Nephron progenitor cell (in vitro differentiated cells): ENCODE data around the gene ENOX1.

ENCODE experiments used
- DNase-seq: peaks from one replicate; pipeline ENCODE4 v3.0.0; 2021
- H3K27ac Mint-ChIP-seq: 2 replicates; pipeline ENCODE4 v1.8.0; 2021; ENCODE audit warnings: mild to moderate bottlenecking, moderate library complexity, mixed read lengths
- H3K27me3 Mint-ChIP-seq: 2 replicates; pipeline ENCODE4 v1.8.0; 2021; ENCODE audit warnings: mild to moderate bottlenecking, low read depth, mixed read lengths; ENCODE audit not compliant: poor library complexity
- H3K36me3 Mint-ChIP-seq: 2 replicates; pipeline ENCODE4 v1.8.0; 2021; ENCODE audit warnings: low read depth, mixed read lengths
- H3K4me1 Mint-ChIP-seq: 2 replicates; pipeline ENCODE4 v1.8.0; 2021; ENCODE audit warnings: mixed read lengths
- H3K4me3 Mint-ChIP-seq: 2 replicates; pipeline ENCODE4 v1.8.0; 2021; ENCODE audit warnings: mild to moderate bottlenecking, moderate library complexity, mixed read lengths
- H3K9me3 Mint-ChIP-seq: 2 replicates; pipeline ENCODE4 v1.8.0; 2021; ENCODE audit warnings: mild to moderate bottlenecking, moderate library complexity, mixed read lengths
- TF ChIP-seq, protein P1 (sequence below): fragments of 200-600 bp; sonication (generic); IDR thresholded peaks from 2 replicates; pipeline ENCODE4 v1.5.0; 2021; ENCODE audit warnings: antibody characterized with exemption

The ENOX1 gene

DNA sequence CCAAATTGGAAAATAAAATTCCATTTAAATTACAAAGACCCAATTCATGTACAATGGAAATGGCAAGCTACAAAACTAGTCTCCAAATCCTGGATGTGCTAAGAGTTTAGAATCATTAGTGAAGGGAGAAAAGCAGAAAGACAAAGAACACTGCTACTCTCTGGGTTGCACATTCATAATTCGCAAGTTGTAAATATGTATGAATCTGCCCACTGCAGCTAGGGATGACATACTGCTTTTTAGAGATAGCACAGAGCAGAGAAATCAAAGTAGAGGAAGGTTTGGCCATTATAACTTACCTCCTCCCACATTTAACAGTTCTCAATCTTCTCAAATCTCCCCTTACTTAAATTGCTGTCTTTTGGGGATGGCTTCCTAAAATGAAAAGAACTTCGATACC is 231.1 kb downstream of the ENOX1 start:
- TF ChIP-seq, protein P1, sequence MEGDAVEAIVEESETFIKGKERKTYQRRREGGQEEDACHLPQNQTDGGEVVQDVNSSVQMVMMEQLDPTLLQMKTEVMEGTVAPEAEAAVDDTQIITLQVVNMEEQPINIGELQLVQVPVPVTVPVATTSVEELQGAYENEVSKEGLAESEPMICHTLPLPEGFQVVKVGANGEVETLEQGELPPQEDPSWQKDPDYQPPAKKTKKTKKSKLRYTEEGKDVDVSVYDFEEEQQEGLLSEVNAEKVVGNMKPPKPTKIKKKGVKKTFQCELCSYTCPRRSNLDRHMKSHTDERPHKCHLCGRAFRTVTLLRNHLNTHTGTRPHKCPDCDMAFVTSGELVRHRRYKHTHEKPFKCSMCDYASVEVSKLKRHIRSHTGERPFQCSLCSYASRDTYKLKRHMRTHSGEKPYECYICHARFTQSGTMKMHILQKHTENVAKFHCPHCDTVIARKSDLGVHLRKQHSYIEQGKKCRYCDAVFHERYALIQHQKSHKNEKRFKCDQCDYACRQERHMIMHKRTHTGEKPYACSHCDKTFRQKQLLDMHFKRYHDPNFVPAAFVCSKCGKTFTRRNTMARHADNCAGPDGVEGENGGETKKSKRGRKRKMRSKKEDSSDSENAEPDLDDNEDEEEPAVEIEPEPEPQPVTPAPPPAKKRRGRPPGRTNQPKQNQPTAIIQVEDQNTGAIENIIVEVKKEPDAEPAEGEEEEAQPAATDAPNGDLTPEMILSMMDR: no peak
- Mint-ChIP-seq H3K4me3 (no peak overlapping the region), H3K36me3 (no peaks in the 10 kb centered on the region), H3K9me3 (no peaks in the 10 kb centered on the region), H3K4me1 (peaks cover 14% of the 10 kb centered on the region), H3K27ac (no peak overlapping the region), H3K27me3 (peaks cover 3% of the 10 kb centered on the region)
- DNase-seq: no peak

DNA sequence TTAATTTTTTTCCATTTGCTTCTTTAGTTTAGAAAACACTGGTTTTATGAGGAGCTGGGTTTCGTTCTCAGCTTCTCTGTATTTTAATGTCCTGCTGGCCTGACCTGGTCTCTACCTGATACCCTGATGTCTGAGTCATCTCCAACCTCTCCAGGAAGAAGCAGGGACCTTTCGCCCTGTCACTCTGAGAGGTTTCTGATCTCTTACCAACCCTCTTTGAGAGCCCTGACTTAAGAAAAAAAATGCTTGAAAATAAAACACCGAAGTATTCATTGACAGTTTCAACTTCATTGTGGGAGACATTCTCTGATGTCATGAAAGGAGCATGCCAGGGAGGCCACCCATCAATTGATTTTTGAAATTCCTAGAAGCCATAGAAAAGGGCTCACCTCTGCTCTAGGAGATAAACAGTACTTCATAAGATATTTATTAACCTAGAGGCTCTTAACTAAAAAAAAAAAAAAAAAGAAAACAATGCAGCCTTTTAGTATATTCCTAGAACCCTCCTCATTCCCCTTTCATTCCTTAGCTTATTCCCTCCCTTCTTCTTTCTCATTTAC is 234.8 kb downstream of the ENOX1 start:
- H3K4me1 Mint-ChIP-seq: peaks cover 14% of the 10 kb centered on the region
- DNase-seq: no peak
- peak overlapping the region; percentile 7 for H3K27ac Mint-ChIP-seq
- TF ChIP-seq, protein P1: no peak
- H3K36me3 Mint-ChIP-seq: no peaks in the 10 kb centered on the region
- H3K4me3 Mint-ChIP-seq: no peak overlapping the region
- peaks cover 3% of the 10 kb centered on the region for H3K27me3 Mint-ChIP-seq
- H3K9me3 Mint-ChIP-seq: no peaks in the 10 kb centered on the region

DNA sequence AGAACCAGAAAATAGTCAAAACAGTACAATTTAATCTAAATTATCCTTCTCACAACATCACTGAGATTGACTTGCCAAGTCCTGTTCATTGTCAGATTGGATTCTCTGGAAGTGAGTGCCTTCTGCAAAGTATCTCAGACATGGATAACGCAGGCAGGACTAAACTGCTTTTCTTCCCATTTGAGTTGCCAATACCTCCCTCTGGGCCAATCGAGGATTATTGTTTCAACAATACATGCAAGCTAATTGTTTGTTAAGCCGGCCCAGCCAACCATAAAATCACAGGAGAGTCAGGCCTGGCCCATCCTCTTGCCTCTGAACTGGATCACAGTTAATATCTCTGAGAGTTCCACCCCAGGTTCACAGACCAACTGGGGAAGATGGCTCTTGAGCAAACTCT is 240.0 kb downstream of the ENOX1 start:
- TF ChIP-seq, protein P1: no peak
- no peaks in the 10 kb centered on the region for H3K4me1 Mint-ChIP-seq
- H3K4me3 Mint-ChIP-seq: no peak overlapping the region
- H3K27me3 Mint-ChIP-seq: no peaks in the 10 kb centered on the region
- H3K36me3 Mint-ChIP-seq: no peaks in the 10 kb centered on the region
- H3K9me3 Mint-ChIP-seq: no peaks in the 10 kb centered on the region
- DNase-seq: no peak
- no peak overlapping the region for H3K27ac Mint-ChIP-seq

DNA sequence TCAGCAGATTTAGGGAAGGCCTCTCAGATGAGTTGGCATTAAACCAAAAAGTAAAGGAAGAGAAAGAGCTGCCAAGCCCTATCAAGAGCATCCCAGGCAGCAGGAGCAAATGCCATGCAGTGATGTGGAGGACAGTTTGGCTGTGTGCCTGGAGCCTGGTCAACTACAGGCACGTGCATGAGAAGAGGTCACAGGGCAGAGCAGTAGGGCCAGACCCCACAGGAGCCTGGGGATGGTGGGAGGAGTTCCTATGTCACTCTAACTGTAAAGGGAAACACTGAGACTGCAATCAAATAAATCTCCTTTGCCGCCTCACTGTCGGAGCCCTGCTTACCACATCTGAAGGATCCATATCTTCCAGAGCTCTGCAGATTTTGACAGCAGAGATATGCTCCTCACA is 240.5 kb downstream of the ENOX1 start:
- no peaks in the 10 kb centered on the region for H3K4me1 Mint-ChIP-seq
- H3K36me3 Mint-ChIP-seq: no peaks in the 10 kb centered on the region
- H3K4me3 Mint-ChIP-seq: no peak overlapping the region
- no peaks in the 10 kb centered on the region for H3K9me3 Mint-ChIP-seq
- no peaks in the 10 kb centered on the region for H3K27me3 Mint-ChIP-seq
- H3K27ac Mint-ChIP-seq: no peak overlapping the region
- peak; percentile 27 for DNase-seq
- TF ChIP-seq, protein P1: no peak

DNA sequence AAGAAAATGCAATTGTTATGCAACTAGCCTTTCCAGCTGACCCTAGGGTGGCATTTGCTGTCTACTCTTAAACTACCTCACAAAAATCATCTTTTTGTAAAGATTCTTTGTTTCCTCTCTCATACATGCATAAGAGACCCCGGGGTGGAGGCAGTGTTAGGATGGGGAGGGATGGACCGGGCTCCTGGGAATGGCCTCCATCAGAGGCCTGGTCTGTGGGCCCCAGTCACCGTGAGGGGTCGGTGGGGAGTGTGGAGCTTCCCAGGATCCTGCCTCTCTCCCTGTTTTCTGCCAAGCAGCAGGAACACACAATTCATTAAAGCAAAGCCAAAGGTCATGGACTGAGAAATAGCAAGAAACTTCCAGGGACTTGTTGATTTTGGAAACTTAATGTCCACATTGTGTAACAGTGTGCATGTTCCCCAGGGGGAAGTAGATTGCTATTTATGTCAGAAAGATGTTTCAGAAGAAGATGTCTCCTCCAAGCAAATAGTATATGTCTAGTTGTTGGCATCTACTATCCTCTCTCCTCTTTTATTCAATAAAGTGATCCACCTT is 241.4 kb downstream of the ENOX1 start:
- H3K4me3 Mint-ChIP-seq: no peak overlapping the region
- H3K27me3 Mint-ChIP-seq: no peaks in the 10 kb centered on the region
- H3K9me3 Mint-ChIP-seq: no peaks in the 10 kb centered on the region
- TF ChIP-seq, protein P1: no peak
- H3K27ac Mint-ChIP-seq: no peak overlapping the region
- H3K4me1 Mint-ChIP-seq: no peaks in the 10 kb centered on the region
- no peaks in the 10 kb centered on the region for H3K36me3 Mint-ChIP-seq
- no peak for DNase-seq

DNA sequence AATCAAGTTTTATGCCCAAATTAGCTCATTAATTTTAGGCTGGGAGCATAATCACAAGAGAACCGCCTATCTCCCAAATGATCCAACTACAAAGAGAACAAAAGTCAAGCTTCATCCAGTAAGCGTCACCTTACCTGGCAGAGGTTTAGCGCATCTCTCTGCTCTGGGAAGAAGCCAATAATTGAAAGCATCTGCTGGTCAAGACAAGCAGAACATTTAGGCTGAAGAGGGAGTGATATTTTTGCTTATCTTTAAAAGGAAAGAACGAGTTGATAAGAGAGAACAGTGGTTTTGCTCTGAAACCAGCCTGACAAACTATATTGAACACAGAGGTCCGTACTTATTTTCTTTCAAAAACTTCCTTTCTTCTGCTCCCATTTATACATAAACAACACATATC is 242.1 kb downstream of the ENOX1 start:
- H3K9me3 Mint-ChIP-seq: peaks cover 4% of the 10 kb centered on the region
- TF ChIP-seq, protein P1: no peak
- H3K27ac Mint-ChIP-seq: no peak overlapping the region
- H3K4me1 Mint-ChIP-seq: no peaks in the 10 kb centered on the region
- no peak for DNase-seq
- no peaks in the 10 kb centered on the region for H3K36me3 Mint-ChIP-seq
- no peaks in the 10 kb centered on the region for H3K27me3 Mint-ChIP-seq
- H3K4me3 Mint-ChIP-seq: no peak overlapping the region
